ENCODE measurements around the gene ZNF654. TPM values are rescaled to one million over a fixed set of nuclear protein-coding genes. Genes with fewer than 3 reads are reported as not detected.
A peak's percentile ranks its signal among the peaks of the same experiment; 100 is the strongest.

Gene ZNF654
- total RNA-seq, 1 experiment from 2014 or later = 6.8 TPM

DNA sequence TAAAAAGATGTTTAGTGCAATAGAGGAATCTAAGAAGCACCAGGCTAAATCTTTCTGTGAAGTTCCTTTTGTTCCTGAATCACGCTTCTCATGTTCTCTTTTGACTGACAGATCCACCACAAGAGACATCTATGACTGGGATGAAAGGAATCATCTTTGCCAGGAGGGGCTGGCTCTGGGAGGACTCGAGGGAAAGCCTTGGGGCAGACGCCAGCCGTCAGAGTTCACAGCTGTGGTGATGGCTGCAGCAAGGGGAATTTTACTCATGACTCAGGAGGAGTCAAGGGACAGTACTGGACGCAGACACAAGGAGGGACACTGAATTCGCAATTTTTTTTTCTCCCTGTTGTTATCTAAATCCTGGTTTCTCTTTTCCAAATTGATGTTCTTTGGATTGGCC, 129.4 kb downstream of the ZNF654 start:
- no peaks in the 10 kb centered on the region for H3K9me3 Mint-ChIP-seq (ENCODE audit: unreplicated experiment)
- H3K36me3 Mint-ChIP-seq (ENCODE audit: insufficient read depth, unreplicated experiment) = no peaks in the 10 kb centered on the region
- H3K27ac Mint-ChIP-seq (ENCODE audit: unreplicated experiment) = no peak overlapping the region
- Histone ChIP-seq H3K36me3 (ENCODE audit: control insufficient read depth, insufficient read depth, low read length) (no peaks in the 10 kb centered on the region), H3K27me3 (replicated peaks; ENCODE audit: control insufficient read depth, insufficient read depth, low read length) (no peaks in the 10 kb centered on the region), H3K4me1 (no peaks in the 10 kb centered on the region), H3K9me3 (no peaks in the 10 kb centered on the region), H3K4me3 (ENCODE audit: low read depth, low read length) (no peak overlapping the region)
- intact Hi-C loops (cut with micrococcal nuclease; ENCODE audit: unreplicated experiment) = no loop called here
- peak overlapping the region; percentile 39 for H3K4me3 Mint-ChIP-seq (ENCODE audit: unreplicated experiment)
- TF ChIP-seq, protein P1, sequence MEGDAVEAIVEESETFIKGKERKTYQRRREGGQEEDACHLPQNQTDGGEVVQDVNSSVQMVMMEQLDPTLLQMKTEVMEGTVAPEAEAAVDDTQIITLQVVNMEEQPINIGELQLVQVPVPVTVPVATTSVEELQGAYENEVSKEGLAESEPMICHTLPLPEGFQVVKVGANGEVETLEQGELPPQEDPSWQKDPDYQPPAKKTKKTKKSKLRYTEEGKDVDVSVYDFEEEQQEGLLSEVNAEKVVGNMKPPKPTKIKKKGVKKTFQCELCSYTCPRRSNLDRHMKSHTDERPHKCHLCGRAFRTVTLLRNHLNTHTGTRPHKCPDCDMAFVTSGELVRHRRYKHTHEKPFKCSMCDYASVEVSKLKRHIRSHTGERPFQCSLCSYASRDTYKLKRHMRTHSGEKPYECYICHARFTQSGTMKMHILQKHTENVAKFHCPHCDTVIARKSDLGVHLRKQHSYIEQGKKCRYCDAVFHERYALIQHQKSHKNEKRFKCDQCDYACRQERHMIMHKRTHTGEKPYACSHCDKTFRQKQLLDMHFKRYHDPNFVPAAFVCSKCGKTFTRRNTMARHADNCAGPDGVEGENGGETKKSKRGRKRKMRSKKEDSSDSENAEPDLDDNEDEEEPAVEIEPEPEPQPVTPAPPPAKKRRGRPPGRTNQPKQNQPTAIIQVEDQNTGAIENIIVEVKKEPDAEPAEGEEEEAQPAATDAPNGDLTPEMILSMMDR (IDR thresholded peaks at IDR 0.05; ENCODE audit: insufficient read depth in 1 of 2, low read depth in 1 of 2, low read length in 1 of 2, severe bottlenecking in 1 of 2, unreplicated experiment in 1 of 2) = no peak
- no peaks in the 10 kb centered on the region for H3K27me3 Mint-ChIP-seq (ENCODE audit: insufficient read depth, unreplicated experiment)
- BruUV-seq (replicated peaks) = no TSS peak
- H3K4me1 Mint-ChIP-seq (ENCODE audit: low read depth, unreplicated experiment) = no peaks in the 10 kb centered on the region
- ChIA-PET CTCF (no interaction called here), POLR2A (no interaction called here)
- DNase-seq = no peak

DNA sequence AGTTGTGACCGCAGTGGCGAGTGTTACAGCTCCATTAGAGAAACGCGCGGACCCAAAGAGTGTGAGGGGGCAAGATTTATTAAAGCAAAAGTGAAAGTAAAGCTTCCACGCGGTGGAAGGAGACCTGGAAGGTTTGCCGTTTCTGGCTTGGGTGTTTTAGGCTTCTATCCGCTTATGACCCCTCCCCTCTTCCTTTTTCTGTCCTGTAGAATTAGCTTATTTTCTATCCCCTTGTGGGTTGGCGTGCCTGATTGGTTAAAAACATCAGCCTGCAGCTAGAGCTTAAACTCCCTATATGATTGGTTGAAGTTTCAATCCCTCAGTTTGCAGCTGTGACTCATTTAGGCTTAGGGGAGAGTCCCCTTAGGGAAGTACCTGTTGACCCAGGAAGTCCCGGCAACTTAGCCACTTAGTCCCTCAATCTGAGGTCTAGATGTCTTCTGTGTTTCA, 130.3 kb downstream of the ZNF654 start:
- POLR2A ChIA-PET = no interaction called here
- Histone ChIP-seq H3K27me3 (replicated peaks; ENCODE audit: control insufficient read depth, insufficient read depth, low read length) (no peaks in the 10 kb centered on the region), H3K36me3 (ENCODE audit: control insufficient read depth, insufficient read depth, low read length) (no peaks in the 10 kb centered on the region), H3K4me3 (ENCODE audit: low read depth, low read length) (peak overlapping the region; percentile 5; the same call in 1 of the 2 replicates), H3K4me1 (no peaks in the 10 kb centered on the region), H3K9me3 (no peaks in the 10 kb centered on the region)
- CTCF ChIA-PET = no interaction called here
- peak; percentile 3 to 36 for DNase-seq
- no peak overlapping the region for H3K27ac Mint-ChIP-seq (ENCODE audit: unreplicated experiment)
- intact Hi-C loops (cut with micrococcal nuclease; ENCODE audit: unreplicated experiment) = no loop called here
- BruUV-seq (replicated peaks) = no TSS peak
- H3K9me3 Mint-ChIP-seq (ENCODE audit: unreplicated experiment) = no peaks in the 10 kb centered on the region
- no peaks in the 10 kb centered on the region for H3K27me3 Mint-ChIP-seq (ENCODE audit: insufficient read depth, unreplicated experiment)
- H3K36me3 Mint-ChIP-seq (ENCODE audit: insufficient read depth, unreplicated experiment) = no peaks in the 10 kb centered on the region
- no peaks in the 10 kb centered on the region for H3K4me1 Mint-ChIP-seq (ENCODE audit: low read depth, unreplicated experiment)
- TF ChIP-seq, protein P1 (IDR thresholded peaks at IDR 0.05; ENCODE audit: insufficient read depth in 1 of 2, low read depth in 1 of 2, low read length in 1 of 2, severe bottlenecking in 1 of 2, unreplicated experiment in 1 of 2) = no peak
- peak overlapping the region; percentile 39 for H3K4me3 Mint-ChIP-seq (ENCODE audit: unreplicated experiment)

DNA sequence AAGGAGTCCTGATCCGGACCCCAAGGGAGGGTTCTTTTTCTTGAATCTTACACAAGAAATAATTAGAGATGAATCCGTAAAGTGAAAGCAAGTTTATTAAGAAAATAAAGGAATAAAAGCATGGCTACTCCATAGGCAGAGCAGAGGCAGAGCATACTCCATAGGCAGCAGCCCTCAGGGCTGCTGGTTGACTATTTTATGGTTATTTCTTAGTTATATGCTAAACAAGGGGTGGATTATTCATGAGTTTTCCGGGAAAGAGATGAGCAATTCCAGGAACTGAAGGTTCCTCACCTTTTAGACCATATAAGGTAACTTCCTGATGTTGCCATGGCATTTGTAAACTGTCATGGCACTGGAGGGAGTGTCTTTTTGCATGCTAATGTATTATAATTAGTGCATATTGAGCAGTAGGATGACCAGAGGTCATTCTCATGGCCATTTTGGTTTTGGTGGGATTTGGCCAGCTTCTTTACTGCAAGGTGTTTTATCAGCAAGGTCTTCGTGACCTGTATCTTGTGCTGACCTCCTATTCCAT, 132.9 kb downstream of the ZNF654 start:
- intact Hi-C loops (cut with micrococcal nuclease; ENCODE audit: unreplicated experiment) = no loop called here
- H3K27ac Mint-ChIP-seq (ENCODE audit: unreplicated experiment) = no peak overlapping the region
- H3K4me1 Mint-ChIP-seq (ENCODE audit: low read depth, unreplicated experiment) = no peaks in the 10 kb centered on the region

More for the DNA sequence above, 132.9 kb downstream of the ZNF654 start:
- BruUV-seq (replicated peaks) = no TSS peak
- no peaks in the 10 kb centered on the region for H3K9me3 Mint-ChIP-seq (ENCODE audit: unreplicated experiment)
- TF ChIP-seq, protein P1 (IDR thresholded peaks at IDR 0.05; ENCODE audit: insufficient read depth in 1 of 2, low read depth in 1 of 2, low read length in 1 of 2, severe bottlenecking in 1 of 2, unreplicated experiment in 1 of 2) = no peak
- H3K4me3 ChIP-seq (ENCODE audit: low read depth, low read length) = no peak overlapping the region
- no peaks in the 10 kb centered on the region for H3K36me3 ChIP-seq (ENCODE audit: control insufficient read depth, insufficient read depth, low read length)
- POLR2A ChIA-PET = no interaction called here
- peaks cover 2% of the 10 kb centered on the region for H3K27me3 Mint-ChIP-seq (ENCODE audit: insufficient read depth, unreplicated experiment)
- no peak overlapping the region for H3K4me3 Mint-ChIP-seq (ENCODE audit: unreplicated experiment)
- no peaks in the 10 kb centered on the region for H3K27me3 ChIP-seq (replicated peaks; ENCODE audit: control insufficient read depth, insufficient read depth, low read length)
- CTCF ChIA-PET = no interaction called here
- no peak for DNase-seq
- no peaks in the 10 kb centered on the region for H3K9me3 ChIP-seq
- no peaks in the 10 kb centered on the region for H3K4me1 ChIP-seq
- H3K36me3 Mint-ChIP-seq (ENCODE audit: insufficient read depth, unreplicated experiment) = no peaks in the 10 kb centered on the region
